HepG2 (cell line): ENCODE results near the gene ATRIP. TPM values are rescaled to one million over a fixed set of nuclear protein-coding genes. Genes with fewer than 3 reads are reported as not detected.

ENCODE experiments used
- AHR ChIP-seq: IDR thresholded peaks from 2 replicates; pipeline ENCODE4 v1.6.1; 2018; ENCODE audit warnings: missing genetic modification reagents, missing compliant biosample characterization
- CCDC6 ChIP-seq: sonication (generic); formaldehyde crosslinking; IDR thresholded peaks from 2 replicates; pipeline ENCODE4 v1.8.1; 2022; ENCODE audit warnings: mild to moderate bottlenecking, missing genetic modification reagents, moderate library complexity
- GPN1 ChIP-seq: sonication (generic); formaldehyde crosslinking; IDR thresholded peaks from 2 replicates; pipeline ENCODE4 v1.5.1; 2020; ENCODE audit warnings: missing genetic modification reagents, borderline replicate concordance
- HNRNPH1 ChIP-seq: fragments of 200-400 bp; formaldehyde crosslinking; optimal IDR thresholded peaks from 2 replicates; pipeline ENCODE3; 2017; ENCODE audit warnings: mild to moderate bottlenecking, low read depth, low read length
- MIXL1 ChIP-seq: IDR thresholded peaks from 2 replicates; pipeline ENCODE4 v1.6.1; 2016
- MTF2 ChIP-seq: sonication (generic); formaldehyde crosslinking; IDR thresholded peaks from 2 replicates; pipeline ENCODE4 v1.5.0; 2020; ENCODE audit warnings: missing genetic modification reagents, borderline replicate concordance
- U2AF2 ChIP-seq: fragments of 200-400 bp; formaldehyde crosslinking; IDR thresholded peaks from 2 replicates; pipeline ENCODE4 v1.6.1; 2017; ENCODE audit warnings: low read depth, mild to moderate bottlenecking, low read length
- ZBTB4 ChIP-seq: sonication (generic); formaldehyde crosslinking; IDR thresholded peaks from 2 replicates; pipeline ENCODE4 v1.4.0; 2020; ENCODE audit warnings: missing genetic modification reagents, mild to moderate bottlenecking, borderline replicate concordance
- ZMYM2 ChIP-seq: sonication (generic); formaldehyde crosslinking; IDR thresholded peaks from 2 replicates; pipeline ENCODE4 v1.8.0; 2022; ENCODE audit warnings: mild to moderate bottlenecking, missing genetic modification reagents
- ZNF597 ChIP-seq: sonication (generic); formaldehyde crosslinking; IDR thresholded peaks from 2 replicates; pipeline ENCODE4 v1.5.0; 2020; ENCODE audit warnings: missing genetic modification reagents
- ZNF781 ChIP-seq: sonication (generic); formaldehyde crosslinking; IDR thresholded peaks from 2 replicates; pipeline ENCODE4 v1.5.1; 2020; ENCODE audit warnings: borderline replicate concordance, mild to moderate bottlenecking, missing genetic modification reagents; ENCODE audit errors: not compliant biosample characterization
- ZNF792 ChIP-seq: IDR thresholded peaks from 2 replicates; pipeline ENCODE4 v1.6.1; 2016
- polyA plus RNA-seq, 8 experiments: library from polyadenylated mRNA; depleted of rRNA in 3 of 8; stranded (reverse) in 7 of 8; unstranded in 1 of 8; fragments of >200 nt; fragmentation: Illumina TruSeq in 4 of 8; extraction: Trizol in 4 of 8; gene quantifications; 2 replicates each; pipeline versions ENCODE4 v1.2.1 to v1.2.3, GENCODE V29; 2011 to 2016; ENCODE audit warnings: low read depth in 4 of 8, missing spikeins in 1 of 8, mixed read lengths in 1 of 8; ENCODE audit not compliant: insufficient read depth in 1 of 8
- total RNA-seq, 5 experiments: library from RNA; depleted of rRNA; stranded (reverse); fragments of >200 nt; fragmentation: Illumina TruSeq; extraction: Trizol; gene quantifications; 2 replicates each; pipeline ENCODE4 v1.2.3, GENCODE V29; 2016; ENCODE audit warnings: low read depth in 1 of 5
- TF ChIP-seq, protein P1 (sequence below): sonication (generic); formaldehyde crosslinking; IDR thresholded peaks from 2 replicates; pipeline ENCODE4 v1.4.0; 2020; ENCODE audit warnings: missing genetic modification reagents
- TF ChIP-seq, protein P2 (sequence below): sonication (generic); formaldehyde crosslinking; IDR thresholded peaks from 2 replicates; pipeline ENCODE4 v1.9.0; 2021; ENCODE audit warnings: missing genetic modification reagents, mild to moderate bottlenecking, borderline replicate concordance
- TF ChIP-seq, protein P3 (sequence below): sonication (generic); formaldehyde crosslinking; IDR thresholded peaks from 2 replicates; pipeline ENCODE4 v1.8.0; 2022; ENCODE audit warnings: low read depth, missing genetic modification reagents
- TF ChIP-seq, protein P4 (sequence below): sonication (generic); formaldehyde crosslinking; IDR thresholded peaks from 2 replicates; pipeline ENCODE4 v1.5.0; 2020; ENCODE audit warnings: missing genetic modification reagents

Gene ATRIP
- total and polyA plus RNA-seq, 2 of the 13 experiments (the other 11 are each of a cell fraction or from before 2014, with no cell fraction given), result 5.1 to 12.5 TPM

DNA sequence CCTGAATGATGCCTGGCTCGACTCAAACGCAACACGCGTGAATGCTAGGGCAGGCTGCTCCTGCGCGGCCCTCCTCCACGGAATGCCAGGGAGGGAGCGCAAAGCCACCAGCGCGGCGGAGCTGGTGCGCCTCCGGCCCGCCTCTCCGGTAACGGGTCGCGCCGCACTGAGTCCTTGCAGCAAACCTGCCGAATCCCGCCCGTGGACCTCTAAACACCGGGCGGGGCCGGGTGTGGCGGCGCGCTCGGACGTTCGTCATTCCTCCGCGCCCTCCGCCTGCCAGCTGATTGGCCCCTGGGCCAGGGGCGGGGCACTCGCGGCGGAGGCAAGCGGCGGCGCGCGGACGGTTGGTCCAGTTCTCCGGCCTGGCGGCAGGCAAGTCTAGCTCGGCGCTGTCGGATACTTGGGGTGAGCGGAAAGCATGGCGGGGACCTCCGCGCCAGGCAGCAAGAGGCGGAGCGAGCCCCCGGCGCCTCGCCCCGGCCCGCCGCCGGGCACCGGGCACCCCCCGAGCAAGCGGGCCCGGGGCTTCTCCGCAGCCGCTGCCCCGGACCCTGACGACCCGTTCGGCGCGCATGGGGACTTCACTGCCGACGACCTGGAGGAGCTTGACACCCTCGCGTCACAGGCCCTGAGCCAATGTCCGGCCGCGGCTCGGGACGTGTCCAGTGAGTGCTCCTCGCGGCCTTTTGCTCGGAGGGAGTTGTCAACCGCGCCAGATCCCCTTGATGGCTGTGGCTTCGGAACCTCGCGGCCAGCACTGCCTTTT, at the start of gene ATRIP (continued):
- TF ChIP-seq, protein P1, sequence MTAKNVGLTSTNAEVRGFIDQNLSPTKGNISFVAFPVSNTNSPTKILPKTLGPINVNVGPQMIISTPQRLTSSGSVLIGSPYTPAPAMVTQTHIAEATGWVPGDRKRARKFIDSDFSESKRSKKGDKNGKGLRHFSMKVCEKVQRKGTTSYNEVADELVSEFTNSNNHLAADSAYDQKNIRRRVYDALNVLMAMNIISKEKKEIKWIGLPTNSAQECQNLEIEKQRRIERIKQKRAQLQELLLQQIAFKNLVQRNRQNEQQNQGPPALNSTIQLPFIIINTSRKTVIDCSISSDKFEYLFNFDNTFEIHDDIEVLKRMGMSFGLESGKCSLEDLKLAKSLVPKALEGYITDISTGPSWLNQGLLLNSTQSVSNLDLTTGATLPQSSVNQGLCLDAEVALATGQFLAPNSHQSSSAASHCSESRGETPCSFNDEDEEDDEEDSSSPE (CRISPR knock-in tag), result peak; percentile 91
- peak; percentile 82 for TF ChIP-seq AHR
- TF ChIP-seq ZNF792 (CRISPR knock-in tag), result peak; percentile 89
- TF ChIP-seq MTF2 (CRISPR knock-in tag), result no peak
- peak; percentile 88; the same call in 1 of the 2 replicates for TF ChIP-seq CCDC6 (CRISPR knock-in tag)
- no peak for TF ChIP-seq ZBTB4 (CRISPR knock-in tag)
- TF ChIP-seq MIXL1, result no peak
- no peak for TF ChIP-seq GPN1 (CRISPR knock-in tag)
- TF ChIP-seq ZMYM2 (CRISPR knock-in tag), result no peak
- TF ChIP-seq, protein P2, sequence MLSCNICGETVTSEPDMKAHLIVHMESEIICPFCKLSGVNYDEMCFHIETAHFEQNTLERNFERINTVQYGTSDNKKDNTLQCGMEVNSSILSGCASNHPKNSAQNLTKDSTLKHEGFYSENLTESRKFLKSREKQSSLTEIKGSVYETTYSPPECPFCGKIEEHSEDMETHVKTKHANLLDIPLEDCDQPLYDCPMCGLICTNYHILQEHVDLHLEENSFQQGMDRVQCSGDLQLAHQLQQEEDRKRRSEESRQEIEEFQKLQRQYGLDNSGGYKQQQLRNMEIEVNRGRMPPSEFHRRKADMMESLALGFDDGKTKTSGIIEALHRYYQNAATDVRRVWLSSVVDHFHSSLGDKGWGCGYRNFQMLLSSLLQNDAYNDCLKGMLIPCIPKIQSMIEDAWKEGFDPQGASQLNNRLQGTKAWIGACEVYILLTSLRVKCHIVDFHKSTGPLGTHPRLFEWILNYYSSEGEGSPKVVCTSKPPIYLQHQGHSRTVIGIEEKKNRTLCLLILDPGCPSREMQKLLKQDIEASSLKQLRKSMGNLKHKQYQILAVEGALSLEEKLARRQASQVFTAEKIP, result no peak
- no peak for TF ChIP-seq U2AF2
- TF ChIP-seq, protein P3, sequence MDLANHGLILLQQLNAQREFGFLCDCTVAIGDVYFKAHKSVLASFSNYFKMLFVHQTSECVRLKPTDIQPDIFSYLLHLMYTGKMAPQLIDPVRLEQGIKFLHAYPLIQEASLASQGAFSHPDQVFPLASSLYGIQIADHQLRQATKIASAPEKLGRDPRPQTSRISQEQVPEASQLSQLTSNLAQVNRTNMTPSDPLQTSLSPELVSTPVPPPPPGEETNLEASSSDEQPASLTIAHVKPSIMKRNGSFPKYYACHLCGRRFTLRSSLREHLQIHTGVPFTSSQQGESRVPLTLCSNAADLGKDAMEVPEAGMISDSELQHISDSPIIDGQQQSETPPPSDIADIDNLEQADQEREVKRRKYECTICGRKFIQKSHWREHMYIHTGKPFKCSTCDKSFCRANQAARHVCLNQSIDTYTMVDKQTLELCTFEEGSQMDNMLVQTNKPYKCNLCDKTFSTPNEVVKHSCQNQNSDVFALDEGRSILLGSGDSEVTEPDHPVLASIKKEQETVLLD (CRISPR knock-in tag), result peak; percentile 90
- TF ChIP-seq, protein P4, sequence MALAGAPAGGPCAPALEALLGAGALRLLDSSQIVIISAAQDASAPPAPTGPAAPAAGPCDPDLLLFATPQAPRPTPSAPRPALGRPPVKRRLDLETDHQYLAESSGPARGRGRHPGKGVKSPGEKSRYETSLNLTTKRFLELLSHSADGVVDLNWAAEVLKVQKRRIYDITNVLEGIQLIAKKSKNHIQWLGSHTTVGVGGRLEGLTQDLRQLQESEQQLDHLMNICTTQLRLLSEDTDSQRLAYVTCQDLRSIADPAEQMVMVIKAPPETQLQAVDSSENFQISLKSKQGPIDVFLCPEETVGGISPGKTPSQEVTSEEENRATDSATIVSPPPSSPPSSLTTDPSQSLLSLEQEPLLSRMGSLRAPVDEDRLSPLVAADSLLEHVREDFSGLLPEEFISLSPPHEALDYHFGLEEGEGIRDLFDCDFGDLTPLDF (CRISPR knock-in tag), result peak; percentile 92
- TF ChIP-seq ZNF597 (CRISPR knock-in tag), result no peak
- peak; percentile 37 for TF ChIP-seq ZNF781 (CRISPR knock-in tag)
- no peak for TF ChIP-seq HNRNPH1
